Neuronal stem cell (in vitro differentiated cells): ENCODE measurements around the gene ADAMTSL1.

ENCODE experiments used
- DNase-seq: peaks from one replicate; pipeline ENCODE4 v3.0.0-alpha.2; 2013; ENCODE audit warnings: low spot score
- H2AFZ ChIP-seq: one replicate; pipeline ENCODE4 v1.6.1; 2013; ENCODE audit warnings: mild to moderate bottlenecking, low read length, inconsistent platforms
- H2AK5ac ChIP-seq: 2 replicates; pipeline ENCODE4 v1.6.1; 2013; ENCODE audit warnings: low read depth, mild to moderate bottlenecking, inconsistent platforms, low read length, moderate library complexity, mixed read lengths
- H2BK120ac ChIP-seq: 2 replicates; pipeline ENCODE4 v1.6.1; 2013; ENCODE audit warnings: low read depth, mild to moderate bottlenecking, inconsistent platforms, low read length, moderate library complexity, mixed read lengths
- H2BK12ac ChIP-seq: one replicate; pipeline ENCODE4 v1.6.1; 2013; ENCODE audit warnings: low read length, inconsistent platforms
- H2BK15ac ChIP-seq: 2 replicates; pipeline ENCODE4 v1.6.1; 2013; ENCODE audit warnings: mild to moderate bottlenecking, low read length, inconsistent platforms, mixed read lengths
- H2BK5ac ChIP-seq: one replicate; pipeline ENCODE4 v1.6.1; 2013; ENCODE audit warnings: inconsistent platforms, mild to moderate bottlenecking, low read length, moderate library complexity
- H3K14ac ChIP-seq: one replicate; pipeline ENCODE4 v1.6.1; 2013; ENCODE audit warnings: low read length, inconsistent platforms
- H3K18ac ChIP-seq: 2 replicates; pipeline ENCODE4 v1.6.1; 2013; ENCODE audit warnings: low read length, inconsistent platforms
- H3K23ac ChIP-seq: 2 replicates; pipeline ENCODE4 v1.6.1; 2013; ENCODE audit warnings: low read depth, mild to moderate bottlenecking, mixed read lengths, low read length, inconsistent platforms; ENCODE audit not compliant: poor library complexity
- H3K27ac ChIP-seq: replicated peaks from 3 replicates; pipeline ENCODE4 v1.5.1; 2013; ENCODE audit warnings: low read length, inconsistent platforms
- H3K27me3 ChIP-seq, 3 experiments: 2 replicates each; pipeline ENCODE4 v1.6.1; 2013; ENCODE audit warnings: low read length in 3 of 3, mild to moderate bottlenecking in 2 of 3, inconsistent platforms in 1 of 3, low read depth in 1 of 3, mixed read lengths in 1 of 3, moderate library complexity in 1 of 3; ENCODE audit not compliant: control insufficient read depth in 3 of 3, insufficient read depth in 3 of 3
- H3K36me3 ChIP-seq, 2 donors: replicated peaks in 1 of 2; 2 replicates each; pipeline ENCODE4 v1.6.1; 2013; ENCODE audit warnings: low read length in 2 of 2; ENCODE audit not compliant: control insufficient read depth in 2 of 2, insufficient read depth in 2 of 2
- H3K4ac ChIP-seq: 2 replicates; pipeline ENCODE4 v1.6.1; 2013; ENCODE audit warnings: inconsistent platforms, mild to moderate bottlenecking, low read length, moderate library complexity
- H3K4me1 ChIP-seq, 2 donors: 1 replicate in 1 of 2; 2 replicates in 1 of 2; pipeline ENCODE4 v1.6.1; 2013; ENCODE audit warnings: low read length in 2 of 2, low read depth in 1 of 2; ENCODE audit not compliant: control insufficient read depth in 2 of 2, insufficient read depth in 1 of 2
- H3K4me2 ChIP-seq: one replicate; pipeline ENCODE4 v1.6.1; 2013; ENCODE audit warnings: mild to moderate bottlenecking, low read length, inconsistent platforms; ENCODE audit not compliant: insufficient read depth, poor library complexity, severe bottlenecking
- H3K4me3 ChIP-seq, 2 donors: 2 replicates each; pipeline ENCODE4 v1.5.1; 2013; ENCODE audit warnings: low read length in 2 of 2, mild to moderate bottlenecking in 2 of 2, inconsistent platforms in 1 of 2, moderate library complexity in 1 of 2
- H3K79me1 ChIP-seq: one replicate; pipeline ENCODE4 v1.6.1; 2013; ENCODE audit warnings: low read depth, mild to moderate bottlenecking, inconsistent platforms, low read length, moderate library complexity
- H3K9ac ChIP-seq: one replicate; pipeline ENCODE4 v1.6.1; 2013; ENCODE audit warnings: mild to moderate bottlenecking, low read depth, low read length, inconsistent platforms; ENCODE audit not compliant: poor library complexity
- H3K9me3 ChIP-seq, 2 donors: replicated peaks in 1 of 2; 2 replicates each; pipeline versions ENCODE3 to v1.6.1; 2013; ENCODE audit warnings: low read length in 2 of 2, mild to moderate bottlenecking in 2 of 2, inconsistent platforms in 1 of 2, low read depth in 1 of 2, mixed read lengths in 1 of 2, moderate library complexity in 1 of 2; ENCODE audit not compliant: control insufficient read depth in 2 of 2, insufficient read depth in 1 of 2
- H4K8ac ChIP-seq: one replicate; pipeline ENCODE4 v1.6.1; 2013; ENCODE audit warnings: low read depth, mild to moderate bottlenecking, inconsistent platforms, low read length, moderate library complexity
- H4K91ac ChIP-seq: one replicate; pipeline ENCODE4 v1.6.1; 2013; ENCODE audit warnings: low read length, low read depth, mild to moderate bottlenecking, inconsistent platforms; ENCODE audit not compliant: poor library complexity
- WGBS, 2 donors: extraction: QIAGEN DNeasy Blood & Tissue Kit; methylation state at CpG; one replicate each; pipeline ENCODE4 v1.1.7; 2013; ENCODE audit warnings: missing lambda C conversion rate in 2 of 2, mixed read lengths in 1 of 2; ENCODE audit not compliant: insufficient read length in 2 of 2, insufficient replicate concordance in 1 of 2; ENCODE audit errors: extremely low coverage in 2 of 2; 5-methylcytosine and 5-hydroxymethylcytosine counted together

ADAMTSL1 gene

GRCh38 chr9:18821788-18822187 is 347.8 kb downstream of the ADAMTSL1 start:
- Histone ChIP-seq H2BK5ac (no peak overlapping the region), H3K18ac (no peak overlapping the region), H2AFZ (peak overlapping the region; percentile 16), H3K27me3 (no peaks in the 10 kb centered on the region), H3K27ac (no peak overlapping the region), H3K9me3 (no peaks in the 10 kb centered on the region), H4K91ac (no peak overlapping the region), H3K14ac (no peak overlapping the region), H2BK15ac (no peak overlapping the region), H2AK5ac (no peak overlapping the region), H4K8ac (no peak overlapping the region), H3K79me1 (no peaks in the 10 kb centered on the region), H3K36me3 (no peaks in the 10 kb centered on the region), H3K4me3 (no peak overlapping the region), H3K4ac (no peak overlapping the region), H2BK120ac (no peak overlapping the region), H2BK12ac (no peak overlapping the region), H3K4me2 (no peak overlapping the region), H3K23ac (no peak overlapping the region), H3K9ac (no peak overlapping the region), H3K4me1 (peaks cover 0 to 6% of the 10 kb centered on the region in 2 donors)
- no peak for DNase-seq
- no CpG with 5 or more reads among the region's 3 CpGs for WGBS, 2 donors

- Histone ChIP-seq H2BK5ac (no peak overlapping the region), H4K91ac (no peak overlapping the region), H2BK120ac (no peak overlapping the region), H3K14ac (no peak overlapping the region), H3K4me3 (no peak overlapping the region), H3K4ac (no peak overlapping the region), H2BK15ac (no peak overlapping the region), H3K4me2 (no peak overlapping the region), H4K8ac (no peak overlapping the region), H3K27ac (no peak overlapping the region), H3K18ac (no peak overlapping the region), H3K79me1 (no peaks in the 10 kb centered on the region), H3K23ac (no peak overlapping the region), H3K4me1 (peaks cover 0 to 6% of the 10 kb centered on the region in 2 donors), H3K9ac (no peak overlapping the region), H2AK5ac (no peak overlapping the region), H3K36me3 (no peaks in the 10 kb centered on the region), H3K27me3 (no peaks in the 10 kb centered on the region), H2AFZ (peak overlapping the region; percentile 51), H2BK12ac (no peak overlapping the region), H3K9me3 (no peaks in the 10 kb centered on the region)
- WGBS, 2 donors = no CpG with 5 or more reads among the region's 5 CpGs
- DNase-seq = no peak
Observed at GRCh38 chr9:18822850-18823249, 348.9 kb downstream of the ADAMTSL1 start.

GRCh38 chr9:18824095-18824666 is 350.2 kb downstream of the ADAMTSL1 start:
- no peaks in the 10 kb centered on the region for H3K9me3 ChIP-seq
- no peak overlapping the region for H2BK12ac ChIP-seq
- no peaks in the 10 kb centered on the region for H3K36me3 ChIP-seq
- H3K4me3 ChIP-seq = no peak overlapping the region
- H2BK120ac ChIP-seq = no peak overlapping the region
- no peak overlapping the region for H4K91ac ChIP-seq
- no peak overlapping the region for H3K14ac ChIP-seq
- no peak overlapping the region for H2AFZ ChIP-seq
- H3K23ac ChIP-seq = no peak overlapping the region
- no peak for DNase-seq
- H3K27me3 ChIP-seq = no peaks in the 10 kb centered on the region
- H4K8ac ChIP-seq = no peak overlapping the region
- H2AK5ac ChIP-seq = no peak overlapping the region
- no peak overlapping the region for H2BK15ac ChIP-seq
- H2BK5ac ChIP-seq = no peak overlapping the region
- no peaks in the 10 kb centered on the region for H3K79me1 ChIP-seq
- H3K18ac ChIP-seq = no peak overlapping the region
- no peak overlapping the region for H3K27ac ChIP-seq
- H3K4ac ChIP-seq = no peak overlapping the region
- peaks cover 0 to 6% of the 10 kb centered on the region in 2 donors for H3K4me1 ChIP-seq
- no peak overlapping the region for H3K9ac ChIP-seq
- no CpG with 5 or more reads among the region's 4 CpGs for WGBS, 2 donors
- no peak overlapping the region for H3K4me2 ChIP-seq

GRCh38 chr9:18825656-18826170 is 351.8 kb downstream of the ADAMTSL1 start:
- no peak for DNase-seq
- peaks cover 0 to 2% of the 10 kb centered on the region in 2 donors for H3K9me3 ChIP-seq
- H3K14ac ChIP-seq = no peak overlapping the region
- H3K23ac ChIP-seq = no peak overlapping the region
- no peak overlapping the region for H2BK120ac ChIP-seq
- H4K8ac ChIP-seq = no peak overlapping the region
- H2BK12ac ChIP-seq = no peak overlapping the region
- WGBS, 2 donors = no CpG with 5 or more reads among the region's 3 CpGs
- no peak overlapping the region for H3K9ac ChIP-seq
- H2BK15ac ChIP-seq = no peak overlapping the region
- no peak overlapping the region for H4K91ac ChIP-seq
- H3K4me3 ChIP-seq = no peak overlapping the region
- H2AK5ac ChIP-seq = no peak overlapping the region
- H2AFZ ChIP-seq = peak overlapping the region; percentile 52
- no peaks in the 10 kb centered on the region for H3K79me1 ChIP-seq
- no peak overlapping the region for H3K4me2 ChIP-seq
- no peaks in the 10 kb centered on the region for H3K36me3 ChIP-seq
- H2BK5ac ChIP-seq = no peak overlapping the region
- peaks cover 0 to 6% of the 10 kb centered on the region in 2 donors for H3K4me1 ChIP-seq
- no peak overlapping the region for H3K18ac ChIP-seq
- H3K4ac ChIP-seq = no peak overlapping the region
- no peak overlapping the region for H3K27ac ChIP-seq
- no peaks in the 10 kb centered on the region for H3K27me3 ChIP-seq
